Kidney epithelial cell (primary cell): ENCODE results near the gene HPX. TPM values are rescaled to one million over a fixed set of nuclear protein-coding genes. Genes with fewer than 3 reads are reported as not detected.

Source experiments
- DNase-seq: peaks from one replicate; pipeline ENCODE4 v3.0.0-alpha.2; 2010; ENCODE audit warnings: low read depth
- H3K27me3 ChIP-seq: 2 replicates; pipeline ENCODE4 v1.6.0; 2011; ENCODE audit warnings: low read length; ENCODE audit not compliant: control insufficient read depth, insufficient read depth
- H3K36me3 ChIP-seq: 2 replicates; pipeline ENCODE4 v1.5.1; 2011; ENCODE audit warnings: low read length; ENCODE audit not compliant: control insufficient read depth, insufficient read depth
- H3K4me3 ChIP-seq: 2 replicates; pipeline ENCODE4 v1.5.1; 2011; ENCODE audit warnings: low read depth, mild to moderate bottlenecking, control low read depth, low read length
- total RNA-seq: library from RNA; depleted of rRNA; stranded (reverse); fragments of >200 nt; gene quantifications from 2 replicates; pipeline ENCODE4 v1.2.3, GENCODE V29; 2015
- TF ChIP-seq, protein P1 (sequence below): IDR thresholded peaks from 2 replicates; pipeline ENCODE4 v1.5.1; 2011; ENCODE audit warnings: mild to moderate bottlenecking, moderate library complexity, low read length, control low read depth, inconsistent platforms; ENCODE audit not compliant: insufficient read depth, poor library complexity, severe bottlenecking

Gene HPX
- total RNA-seq, 1 donor from 2014 or later: 0.13 TPM

- no peak for DNase-seq
- peak within 1 kb of the TSS; percentile 75 for H3K4me3 ChIP-seq
Measured at GRCh38 chr11:6419009-6419631, 21.7 kb downstream of the HPX start, which contains the start of gene APBB1. Gene APBB1 (minus strand): TSS chr11:6419094. CDS start chr11:6411347, 7,747 bp downstream.

DNA sequence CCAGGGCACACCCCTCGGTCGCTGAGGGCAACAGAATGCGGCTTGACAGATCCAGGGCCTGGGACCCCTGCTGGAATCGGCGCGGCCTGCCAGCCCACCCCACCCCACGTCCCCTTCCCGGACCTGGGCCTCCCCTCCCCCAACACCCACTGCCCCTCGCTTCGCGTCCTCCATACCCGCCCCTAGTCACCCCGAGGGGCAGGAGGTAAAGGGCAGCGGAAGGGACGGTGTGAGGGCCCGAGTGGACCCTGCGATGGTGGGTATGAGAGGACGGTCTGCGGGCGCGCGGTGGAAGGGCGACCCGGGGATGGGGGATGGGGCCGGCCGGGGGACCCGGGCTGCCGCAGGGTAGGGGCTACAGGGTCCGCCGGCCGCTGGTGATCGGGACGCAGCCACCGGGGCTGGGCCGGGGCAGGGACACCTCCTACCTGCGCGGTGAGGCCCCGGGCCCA, 22.2 kb downstream of the HPX start:
- TF ChIP-seq, protein P1, sequence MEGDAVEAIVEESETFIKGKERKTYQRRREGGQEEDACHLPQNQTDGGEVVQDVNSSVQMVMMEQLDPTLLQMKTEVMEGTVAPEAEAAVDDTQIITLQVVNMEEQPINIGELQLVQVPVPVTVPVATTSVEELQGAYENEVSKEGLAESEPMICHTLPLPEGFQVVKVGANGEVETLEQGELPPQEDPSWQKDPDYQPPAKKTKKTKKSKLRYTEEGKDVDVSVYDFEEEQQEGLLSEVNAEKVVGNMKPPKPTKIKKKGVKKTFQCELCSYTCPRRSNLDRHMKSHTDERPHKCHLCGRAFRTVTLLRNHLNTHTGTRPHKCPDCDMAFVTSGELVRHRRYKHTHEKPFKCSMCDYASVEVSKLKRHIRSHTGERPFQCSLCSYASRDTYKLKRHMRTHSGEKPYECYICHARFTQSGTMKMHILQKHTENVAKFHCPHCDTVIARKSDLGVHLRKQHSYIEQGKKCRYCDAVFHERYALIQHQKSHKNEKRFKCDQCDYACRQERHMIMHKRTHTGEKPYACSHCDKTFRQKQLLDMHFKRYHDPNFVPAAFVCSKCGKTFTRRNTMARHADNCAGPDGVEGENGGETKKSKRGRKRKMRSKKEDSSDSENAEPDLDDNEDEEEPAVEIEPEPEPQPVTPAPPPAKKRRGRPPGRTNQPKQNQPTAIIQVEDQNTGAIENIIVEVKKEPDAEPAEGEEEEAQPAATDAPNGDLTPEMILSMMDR: no peak
- no peaks in the 10 kb centered on the region for H3K36me3 ChIP-seq
- H3K4me3 ChIP-seq: peak overlapping the region; percentile 75
- DNase-seq: no peak
- H3K27me3 ChIP-seq: peaks cover 5% of the 10 kb centered on the region

More at GRCh38 chr11:6419009-6419631, 21.7 kb downstream of the HPX start, which contains the start of gene APBB1:
- H3K36me3 ChIP-seq: no peaks in the 10 kb centered on the region
- peaks cover 7% of the 10 kb centered on the region for H3K27me3 ChIP-seq
- TF ChIP-seq, protein P1: peak; percentile 8

- H3K4me3 ChIP-seq: peak overlapping the region; percentile 75
- TF ChIP-seq, protein P1: no peak
- H3K27me3 ChIP-seq: peaks cover 3% of the 10 kb centered on the region
- DNase-seq: no peak
- H3K36me3 ChIP-seq: no peaks in the 10 kb centered on the region
Measured at GRCh38 chr11:6417907-6418556, 22.8 kb downstream of the HPX start.

DNA sequence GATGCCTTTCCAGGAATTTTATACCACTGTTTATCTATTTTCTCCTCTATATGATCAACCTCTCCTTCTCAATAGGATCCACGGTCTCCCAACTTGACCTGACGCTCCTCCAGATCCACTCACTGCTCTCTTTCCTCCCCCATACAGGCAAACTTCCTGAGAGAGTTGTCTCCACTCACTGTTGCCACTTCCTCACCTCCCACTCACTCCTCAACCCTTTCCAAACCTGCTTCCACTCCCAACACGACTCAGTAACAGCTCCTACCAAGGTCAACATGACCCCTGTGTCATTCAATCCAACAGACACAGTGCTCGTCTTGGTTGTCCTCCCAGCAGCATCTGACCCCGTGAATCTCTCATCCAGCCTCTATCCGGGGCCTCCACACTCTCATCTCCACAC, 25.0 kb downstream of the HPX start:
- TF ChIP-seq, protein P1: no peak
- Histone ChIP-seq H3K27me3 (no peaks in the 10 kb centered on the region), H3K36me3 (no peaks in the 10 kb centered on the region), H3K4me3 (no peak overlapping the region)
- DNase-seq: no peak

DNA sequence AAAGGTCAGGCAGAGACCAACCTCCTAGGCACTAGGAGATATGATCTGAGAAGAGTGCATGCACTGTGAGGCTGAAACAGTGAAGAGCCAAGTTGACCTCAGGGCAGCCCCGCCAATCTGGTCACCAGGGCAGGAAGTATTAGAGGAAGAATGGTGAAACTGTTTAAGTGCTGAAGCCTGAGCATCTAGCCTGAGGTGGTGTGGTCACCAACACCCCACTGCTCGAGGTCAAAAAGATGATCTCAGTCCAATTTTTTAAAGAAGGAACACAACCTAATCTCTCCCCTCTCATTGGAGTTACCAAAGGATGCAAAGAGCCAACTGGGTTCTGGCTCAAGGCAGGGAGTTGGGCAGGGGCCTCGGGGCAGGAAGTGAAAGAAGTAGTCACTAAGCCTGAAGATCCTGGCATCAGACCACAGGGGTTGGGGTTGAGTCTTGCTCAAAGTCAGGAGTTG, 25.9 kb downstream of the HPX start:
- Histone ChIP-seq H3K4me3 (no peak overlapping the region), H3K27me3 (no peaks in the 10 kb centered on the region), H3K36me3 (no peaks in the 10 kb centered on the region)
- no peak for DNase-seq
- TF ChIP-seq, protein P1: no peak
